Liver (tissue), 9 donors: ENCODE results near the gene CAB39. TPM values are rescaled to one million over a fixed set of nuclear protein-coding genes. Genes with fewer than 3 reads are reported as not detected.

Experiments
- DNase-seq: peaks from one replicate; pipeline ENCODE4 v3.0.0-alpha.2; 2017; ENCODE audit warnings: low spot score
- H3K27ac ChIP-seq, 2 donors: one replicate each; pipeline ENCODE4 v1.7.0; 2013; ENCODE audit warnings: inconsistent platforms in 2 of 2, low read length in 2 of 2, control low read depth in 1 of 2, low read depth in 1 of 2, mild to moderate bottlenecking in 1 of 2
- H3K27me3 ChIP-seq, 4 donors: one replicate each; pipeline versions ENCODE4 v1.6.1 to v1.7.0; 2013; ENCODE audit warnings: low read length in 3 of 4, inconsistent platforms in 1 of 4, mild to moderate bottlenecking in 1 of 4, moderate library complexity in 1 of 4; ENCODE audit not compliant: control insufficient read depth in 4 of 4, insufficient read depth in 4 of 4
- H3K36me3 ChIP-seq, 4 donors: one replicate each; pipeline versions ENCODE4 v1.6.1 to v1.7.0; 2013; ENCODE audit warnings: low read length in 3 of 4, mild to moderate bottlenecking in 3 of 4, low read depth in 1 of 4, moderate library complexity in 1 of 4; ENCODE audit not compliant: control insufficient read depth in 4 of 4, insufficient read depth in 3 of 4
- H3K4me1 ChIP-seq, 4 donors: one replicate each; pipeline versions ENCODE4 v1.6.1 to v1.7.0; 2013; ENCODE audit warnings: low read length in 3 of 4, mild to moderate bottlenecking in 3 of 4, moderate library complexity in 1 of 4; ENCODE audit not compliant: control insufficient read depth in 4 of 4, insufficient read depth in 4 of 4
- H3K4me3 ChIP-seq, 3 donors: one replicate each; pipeline versions ENCODE4 v1.6.1 to v1.7.0; 2013; ENCODE audit warnings: low read length in 3 of 3, control low read depth in 1 of 3, low read depth in 1 of 3, mild to moderate bottlenecking in 1 of 3
- H3K9ac ChIP-seq, 2 donors: one replicate each; pipeline ENCODE4 v1.7.0; 2013; ENCODE audit warnings: low read length in 2 of 2, mild to moderate bottlenecking in 2 of 2, moderate library complexity in 2 of 2, control low read depth in 1 of 2, low read depth in 1 of 2
- H3K9me3 ChIP-seq, 4 donors: one replicate each; pipeline versions ENCODE4 v1.6.1 to v1.7.0; 2013; ENCODE audit warnings: low read length in 3 of 4; ENCODE audit not compliant: control insufficient read depth in 4 of 4
- EGR1 ChIP-seq, 2 donors: IDR thresholded peaks; 2 replicates each; pipeline ENCODE4 v1.6.1; 2016 to 2018; ENCODE audit warnings: antibody characterized with exemption in 2 of 2, low read depth in 2 of 2
- FOXA1 ChIP-seq: IDR thresholded peaks from 2 replicates; pipeline ENCODE4 v1.6.1; 2016; ENCODE audit warnings: antibody characterized with exemption
- GABPA ChIP-seq, 2 donors: IDR thresholded peaks in 1 of 2; conservative IDR thresholded peaks in 1 of 2; 2 replicates each; pipeline ENCODE4 v1.6.1; 2016; ENCODE audit warnings: antibody characterized with exemption in 2 of 2, mild to moderate bottlenecking in 1 of 2, moderate library complexity in 1 of 2
- HNF4A ChIP-seq, 2 donors: conservative IDR thresholded peaks; 2 replicates each; pipeline ENCODE4 v1.6.1; 2016; ENCODE audit warnings: antibody characterized with exemption in 2 of 2, mild to moderate bottlenecking in 2 of 2
- HNF4G ChIP-seq: IDR thresholded peaks from 2 replicates; pipeline ENCODE4 v1.6.1; 2016; ENCODE audit warnings: antibody characterized with exemption
- JUND ChIP-seq, 2 donors: IDR thresholded peaks; 2 replicates each; pipeline ENCODE4 v1.6.1; 2016; ENCODE audit warnings: antibody characterized with exemption in 2 of 2
- MAX ChIP-seq: IDR thresholded peaks from 2 replicates; pipeline ENCODE4 v1.6.1; 2016; ENCODE audit warnings: antibody characterized with exemption
- NR2F2 ChIP-seq: IDR thresholded peaks from 2 replicates; pipeline ENCODE4 v1.6.1; 2016; ENCODE audit warnings: antibody characterized with exemption
- RAD21 ChIP-seq, 2 donors: IDR thresholded peaks; 2 replicates each; pipeline ENCODE4 v1.6.1; 2016; ENCODE audit warnings: antibody characterized with exemption in 2 of 2, mild to moderate bottlenecking in 2 of 2
- RXRA ChIP-seq, 2 donors: IDR thresholded peaks; 2 replicates each; pipeline ENCODE4 v1.6.1; 2017 to 2018; ENCODE audit warnings: antibody characterized with exemption in 2 of 2, mild to moderate bottlenecking in 1 of 2
- SP1 ChIP-seq: IDR thresholded peaks from 2 replicates; pipeline ENCODE4 v1.6.1; 2018; ENCODE audit warnings: antibody characterized with exemption, mild to moderate bottlenecking
- TAF1 ChIP-seq: conservative IDR thresholded peaks from 2 replicates; pipeline ENCODE4 v1.6.1; 2016; ENCODE audit warnings: antibody characterized with exemption, mild to moderate bottlenecking
- YY1 ChIP-seq: IDR thresholded peaks from 2 replicates; pipeline ENCODE4 v1.6.1; 2016; ENCODE audit warnings: antibody characterized with exemption, mild to moderate bottlenecking
- WGBS: extraction: QIAGEN DNeasy Blood & Tissue Kit; methylation state at CpG from one replicate; pipeline ENCODE4 v1.1.7; 2013; 5-methylcytosine and 5-hydroxymethylcytosine counted together
- polyA plus RNA-seq, 2 donors: library from polyadenylated mRNA; stranded (reverse) in 1 of 2; unstranded in 1 of 2; fragments of 200-250 nt in 1 of 2; fragments of >200 nt in 1 of 2; fragmentation: Nextera tagmentation in 1 of 2; extraction: Ambion mirVana in 1 of 2; gene quantifications; one replicate each; pipeline versions ENCODE4 v1.2.1 to v1.2.3, GENCODE V29; 2013 to 2015
- total RNA-seq, 2 donors: library from RNA; depleted of rRNA; stranded (reverse); fragments of >200 nt; gene quantifications; one replicate each; pipeline ENCODE4 v1.2.3, GENCODE V29; 2014
- TF ChIP-seq, protein P1 (sequence below): IDR thresholded peaks from 2 replicates; pipeline ENCODE4 v1.6.1; 2016; ENCODE audit warnings: antibody characterized with exemption
- TF ChIP-seq, protein P2 (sequence below): fragments of 150-350 bp; IDR thresholded peaks from 2 replicates; pipeline ENCODE4 v1.5.1; 2017; ENCODE audit warnings: improper control_type of control experiment, low read depth, low read length; ENCODE audit not compliant: missing input control
- TF ChIP-seq, protein P3 (sequence below): IDR thresholded peaks from 2 replicates; pipeline ENCODE4 v1.6.1; 2016; ENCODE audit warnings: antibody characterized with exemption, mild to moderate bottlenecking
- TF ChIP-seq, protein P4 (sequence below): IDR thresholded peaks from 2 replicates; pipeline ENCODE4 v1.6.1; 2016; ENCODE audit warnings: antibody characterized with exemption
- donor health status: healthy.
- donor health status: healthy.
- donor health status: healthy.
- donor health status: healthy.
- donor health status: healthy.

The CAB39 gene
- total and polyA plus RNA-seq, 4 donors, result 9.2 to 39.8 (median 26.5) TPM

DNA sequence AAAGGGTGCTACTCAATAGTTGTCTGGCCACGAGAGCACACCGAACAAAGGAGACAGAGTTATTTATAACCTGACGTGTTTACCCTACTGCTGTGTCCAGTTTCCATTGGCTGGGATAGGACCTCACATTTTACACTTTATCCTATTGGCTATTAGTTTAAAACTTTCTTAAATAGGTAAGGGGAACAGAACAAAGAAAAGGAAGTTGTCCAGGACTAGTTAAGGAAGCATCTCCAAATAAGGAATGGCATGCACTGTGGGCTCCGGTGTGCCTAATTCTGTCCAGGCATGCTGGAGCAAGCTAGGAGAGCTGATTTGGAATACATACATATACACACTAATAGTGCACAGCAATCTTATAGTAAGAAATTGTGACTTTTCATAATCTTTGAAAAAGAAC lies 72.2 kb downstream of the CAB39 start:
- Histone ChIP-seq H3K4me1 (no peaks in the 10 kb centered on the region), H3K4me3 (no peak overlapping the region), H3K27ac (no peak overlapping the region), H3K36me3 (peaks cover 0 to 6% (median 2%) of the 10 kb centered on the region in 4 donors), H3K9me3 (peaks cover 0 to 6% (median 2%) of the 10 kb centered on the region in 4 donors), H3K9ac (no peak overlapping the region), H3K27me3 (no peaks in the 10 kb centered on the region)
- no peak for TF ChIP-seq MAX
- TF ChIP-seq YY1, result no peak
- no peak for TF ChIP-seq GABPA (IDR thresholded peaks at IDR 0.05 in 1 of 2, conservative IDR thresholded peaks at IDR 0.05 in 1 of 2)
- TF ChIP-seq HNF4G, result no peak
- no peak for TF ChIP-seq EGR1 (IDR thresholded peaks at IDR 0.05; ENCODE audit: low read depth in 2 of 2)
- no peak for TF ChIP-seq RAD21 (IDR thresholded peaks at IDR 0.05)
- no peak for TF ChIP-seq FOXA1
- no peak for TF ChIP-seq TAF1
- no peak for TF ChIP-seq SP1
- TF ChIP-seq JUND (IDR thresholded peaks at IDR 0.05), result no peak
- TF ChIP-seq NR2F2, result no peak
- TF ChIP-seq, protein P1, sequence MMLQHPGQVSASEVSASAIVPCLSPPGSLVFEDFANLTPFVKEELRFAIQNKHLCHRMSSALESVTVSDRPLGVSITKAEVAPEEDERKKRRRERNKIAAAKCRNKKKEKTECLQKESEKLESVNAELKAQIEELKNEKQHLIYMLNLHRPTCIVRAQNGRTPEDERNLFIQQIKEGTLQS, result no peak
- TF ChIP-seq RXRA (IDR thresholded peaks at IDR 0.05), result no peak
- TF ChIP-seq, protein P2, sequence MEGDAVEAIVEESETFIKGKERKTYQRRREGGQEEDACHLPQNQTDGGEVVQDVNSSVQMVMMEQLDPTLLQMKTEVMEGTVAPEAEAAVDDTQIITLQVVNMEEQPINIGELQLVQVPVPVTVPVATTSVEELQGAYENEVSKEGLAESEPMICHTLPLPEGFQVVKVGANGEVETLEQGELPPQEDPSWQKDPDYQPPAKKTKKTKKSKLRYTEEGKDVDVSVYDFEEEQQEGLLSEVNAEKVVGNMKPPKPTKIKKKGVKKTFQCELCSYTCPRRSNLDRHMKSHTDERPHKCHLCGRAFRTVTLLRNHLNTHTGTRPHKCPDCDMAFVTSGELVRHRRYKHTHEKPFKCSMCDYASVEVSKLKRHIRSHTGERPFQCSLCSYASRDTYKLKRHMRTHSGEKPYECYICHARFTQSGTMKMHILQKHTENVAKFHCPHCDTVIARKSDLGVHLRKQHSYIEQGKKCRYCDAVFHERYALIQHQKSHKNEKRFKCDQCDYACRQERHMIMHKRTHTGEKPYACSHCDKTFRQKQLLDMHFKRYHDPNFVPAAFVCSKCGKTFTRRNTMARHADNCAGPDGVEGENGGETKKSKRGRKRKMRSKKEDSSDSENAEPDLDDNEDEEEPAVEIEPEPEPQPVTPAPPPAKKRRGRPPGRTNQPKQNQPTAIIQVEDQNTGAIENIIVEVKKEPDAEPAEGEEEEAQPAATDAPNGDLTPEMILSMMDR, result no peak
- no peak for TF ChIP-seq HNF4A (conservative IDR thresholded peaks at IDR 0.05)
- TF ChIP-seq, protein P3, sequence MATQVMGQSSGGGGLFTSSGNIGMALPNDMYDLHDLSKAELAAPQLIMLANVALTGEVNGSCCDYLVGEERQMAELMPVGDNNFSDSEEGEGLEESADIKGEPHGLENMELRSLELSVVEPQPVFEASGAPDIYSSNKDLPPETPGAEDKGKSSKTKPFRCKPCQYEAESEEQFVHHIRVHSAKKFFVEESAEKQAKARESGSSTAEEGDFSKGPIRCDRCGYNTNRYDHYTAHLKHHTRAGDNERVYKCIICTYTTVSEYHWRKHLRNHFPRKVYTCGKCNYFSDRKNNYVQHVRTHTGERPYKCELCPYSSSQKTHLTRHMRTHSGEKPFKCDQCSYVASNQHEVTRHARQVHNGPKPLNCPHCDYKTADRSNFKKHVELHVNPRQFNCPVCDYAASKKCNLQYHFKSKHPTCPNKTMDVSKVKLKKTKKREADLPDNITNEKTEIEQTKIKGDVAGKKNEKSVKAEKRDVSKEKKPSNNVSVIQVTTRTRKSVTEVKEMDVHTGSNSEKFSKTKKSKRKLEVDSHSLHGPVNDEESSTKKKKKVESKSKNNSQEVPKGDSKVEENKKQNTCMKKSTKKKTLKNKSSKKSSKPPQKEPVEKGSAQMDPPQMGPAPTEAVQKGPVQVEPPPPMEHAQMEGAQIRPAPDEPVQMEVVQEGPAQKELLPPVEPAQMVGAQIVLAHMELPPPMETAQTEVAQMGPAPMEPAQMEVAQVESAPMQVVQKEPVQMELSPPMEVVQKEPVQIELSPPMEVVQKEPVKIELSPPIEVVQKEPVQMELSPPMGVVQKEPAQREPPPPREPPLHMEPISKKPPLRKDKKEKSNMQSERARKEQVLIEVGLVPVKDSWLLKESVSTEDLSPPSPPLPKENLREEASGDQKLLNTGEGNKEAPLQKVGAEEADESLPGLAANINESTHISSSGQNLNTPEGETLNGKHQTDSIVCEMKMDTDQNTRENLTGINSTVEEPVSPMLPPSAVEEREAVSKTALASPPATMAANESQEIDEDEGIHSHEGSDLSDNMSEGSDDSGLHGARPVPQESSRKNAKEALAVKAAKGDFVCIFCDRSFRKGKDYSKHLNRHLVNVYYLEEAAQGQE, result no peak
- TF ChIP-seq, protein P4, sequence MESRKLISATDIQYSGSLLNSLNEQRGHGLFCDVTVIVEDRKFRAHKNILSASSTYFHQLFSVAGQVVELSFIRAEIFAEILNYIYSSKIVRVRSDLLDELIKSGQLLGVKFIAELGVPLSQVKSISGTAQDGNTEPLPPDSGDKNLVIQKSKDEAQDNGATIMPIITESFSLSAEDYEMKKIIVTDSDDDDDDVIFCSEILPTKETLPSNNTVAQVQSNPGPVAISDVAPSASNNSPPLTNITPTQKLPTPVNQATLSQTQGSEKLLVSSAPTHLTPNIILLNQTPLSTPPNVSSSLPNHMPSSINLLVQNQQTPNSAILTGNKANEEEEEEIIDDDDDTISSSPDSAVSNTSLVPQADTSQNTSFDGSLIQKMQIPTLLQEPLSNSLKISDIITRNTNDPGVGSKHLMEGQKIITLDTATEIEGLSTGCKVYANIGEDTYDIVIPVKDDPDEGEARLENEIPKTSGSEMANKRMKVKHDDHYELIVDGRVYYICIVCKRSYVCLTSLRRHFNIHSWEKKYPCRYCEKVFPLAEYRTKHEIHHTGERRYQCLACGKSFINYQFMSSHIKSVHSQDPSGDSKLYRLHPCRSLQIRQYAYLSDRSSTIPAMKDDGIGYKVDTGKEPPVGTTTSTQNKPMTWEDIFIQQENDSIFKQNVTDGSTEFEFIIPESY, result no peak
- WGBS, result 91% methylated on average over 4 of the region's 4 CpGs
- DNase-seq, result no peak

GRCh38 chr2:230785346-230785745 lies 72.7 kb downstream of the CAB39 start:
- WGBS, result 97% methylated on average over 6 of the region's 6 CpGs
- H3K4me1 ChIP-seq, result no peaks in the 10 kb centered on the region
- no peak for TF ChIP-seq NR2F2
- no peak for TF ChIP-seq JUND (IDR thresholded peaks at IDR 0.05)
- no peak for TF ChIP-seq HNF4A (conservative IDR thresholded peaks at IDR 0.05)
- no peak for TF ChIP-seq RAD21 (IDR thresholded peaks at IDR 0.05)
- TF ChIP-seq, protein P3, result no peak
- TF ChIP-seq EGR1 (IDR thresholded peaks at IDR 0.05; ENCODE audit: low read depth in 2 of 2), result no peak
- TF ChIP-seq, protein P2, result no peak
- no peak for TF ChIP-seq YY1

More at GRCh38 chr2:230785346-230785745, 72.7 kb downstream of the CAB39 start:
- H3K9me3 ChIP-seq, result peaks cover 0 to 6% (median 2%) of the 10 kb centered on the region in 4 donors
- H3K9ac ChIP-seq, result no peak overlapping the region
- no peak for DNase-seq
- H3K4me3 ChIP-seq, result no peak overlapping the region
- no peaks in the 10 kb centered on the region for H3K27me3 ChIP-seq
- peaks cover 0 to 8% (median 4%) of the 10 kb centered on the region in 4 donors for H3K36me3 ChIP-seq
- H3K27ac ChIP-seq, result no peak overlapping the region
